Eye (tissue), 1 donor: Measurements from ENCODE around the gene TMEM229B.

ENCODE experiments used
- DNase-seq: peaks from one replicate; pipeline ENCODE4 v3.0.0-alpha.2; 2015

The TMEM229B gene

GRCh38 chr14:67514650-67515385 lies 26.3 kb upstream of the TMEM229B start:
- DNase-seq: peak; percentile 63

- no peak for DNase-seq
Observed at GRCh38 chr14:67514203-67514607, 25.7 kb upstream of the TMEM229B start.

GRCh38 chr14:67513631-67514108 lies 25.1 kb upstream of the TMEM229B start:
- no peak for DNase-seq

GRCh38 chr14:67512463-67513310 lies 24.2 kb upstream of the TMEM229B start:
- DNase-seq: no peak

- DNase-seq: no peak
Observed at GRCh38 chr14:67510836-67511235, 22.3 kb upstream of the TMEM229B start.

- no peak for DNase-seq
Observed at GRCh38 chr14:67510121-67510520, 21.6 kb upstream of the TMEM229B start.

- DNase-seq: no peak
Observed at GRCh38 chr14:67508956-67509355, 20.4 kb upstream of the TMEM229B start.

- no peak for DNase-seq
Observed at GRCh38 chr14:67505254-67505653, 16.7 kb upstream of the TMEM229B start.

GRCh38 chr14:67503331-67503730 lies 14.8 kb upstream of the TMEM229B start:
- DNase-seq: no peak

- DNase-seq: no peak
Observed at GRCh38 chr14:67502867-67503266, 14.3 kb upstream of the TMEM229B start.

GRCh38 chr14:67501670-67502069 lies 13.1 kb upstream of the TMEM229B start:
- DNase-seq: no peak

GRCh38 chr14:67500981-67501380 lies 12.5 kb upstream of the TMEM229B start:
- no peak for DNase-seq

- no peak for DNase-seq
Observed at GRCh38 chr14:67497716-67498115, 9.2 kb upstream of the TMEM229B start.

GRCh38 chr14:67497216-67497615 lies 8.7 kb upstream of the TMEM229B start:
- DNase-seq: no peak

GRCh38 chr14:67495827-67496226 lies 7.3 kb upstream of the TMEM229B start:
- DNase-seq: no peak

- no peak for DNase-seq
Observed at GRCh38 chr14:67493092-67493717, 4.7 kb upstream of the TMEM229B start.

GRCh38 chr14:67492538-67492937 lies 4.0 kb upstream of the TMEM229B start:
- no peak for DNase-seq

- peak; percentile 42 for DNase-seq
Observed at GRCh38 chr14:67491741-67492507, 3.4 kb upstream of the TMEM229B start.

GRCh38 chr14:67491285-67491684 lies 2.8 kb upstream of the TMEM229B start:
- no peak for DNase-seq

- no peak for DNase-seq
Observed at GRCh38 chr14:67490196-67490595, 1.7 kb upstream of the TMEM229B start.

GRCh38 chr14:67487332-67487731 lies 1.2 kb downstream of the TMEM229B start:
- DNase-seq: no peak

GRCh38 chr14:67486890-67487289 lies 1.6 kb downstream of the TMEM229B start:
- no peak for DNase-seq
